Hepatocyte (in vitro differentiated cells): Measurements from ENCODE around the gene URI1. TPM values are rescaled to one million over a fixed set of nuclear protein-coding genes. Genes with fewer than 3 reads are reported as not detected.

Source experiments
- DNase-seq: peaks from one replicate; pipeline ENCODE4 v3.0.0-alpha.2; 2016; ENCODE audit warnings: low spot score
- H2AFZ ChIP-seq: fragments of 200-600 bp; sonication (generic); 2 replicates; pipeline ENCODE4 v1.6.0; 2016; ENCODE audit warnings: antibody characterized with exemption, mild to moderate bottlenecking
- H3K27ac ChIP-seq: fragments of 200-600 bp; sonication (generic); 2 replicates; pipeline ENCODE4 v1.5.1; 2016; ENCODE audit warnings: mild to moderate bottlenecking
- H3K27me3 ChIP-seq: fragments of 200-600 bp; sonication (generic); 2 replicates; pipeline ENCODE4 v1.6.1; 2016
- H3K36me3 ChIP-seq: fragments of 200-600 bp; sonication (generic); replicated peaks from 2 replicates; pipeline ENCODE4 v1.5.1; 2016; ENCODE audit warnings: low read depth; ENCODE audit not compliant: insufficient read depth
- H3K4me1 ChIP-seq: fragments of 200-600 bp; sonication (generic); 2 replicates; pipeline ENCODE4 v1.5.1; 2016; ENCODE audit warnings: mild to moderate bottlenecking, moderate library complexity; ENCODE audit not compliant: insufficient read depth
- H3K4me2 ChIP-seq: fragments of 200-600 bp; sonication (generic); 2 replicates; pipeline ENCODE4 v1.6.0; 2016
- H3K4me3 ChIP-seq: fragments of 200-600 bp; sonication (generic); 2 replicates; pipeline ENCODE4 v1.5.1; 2016; ENCODE audit warnings: mild to moderate bottlenecking
- H3K79me2 ChIP-seq: fragments of 200-600 bp; sonication (generic); 2 replicates; pipeline ENCODE4 v1.6.0; 2017; ENCODE audit warnings: mild to moderate bottlenecking
- H3K9me2 ChIP-seq: fragments of 200-600 bp; sonication (generic); replicated peaks from 2 replicates; pipeline ENCODE4 v1.6.0; 2017; ENCODE audit warnings: mild to moderate bottlenecking; ENCODE audit not compliant: insufficient read depth
- H3K9me3 ChIP-seq: fragments of 200-600 bp; sonication (generic); 2 replicates; pipeline ENCODE4 v1.5.1; 2016; ENCODE audit warnings: low read depth, mild to moderate bottlenecking
- H4K20me1 ChIP-seq: fragments of 200-600 bp; sonication (generic); 2 replicates; pipeline ENCODE4 v1.6.0; 2016; ENCODE audit warnings: mild to moderate bottlenecking; ENCODE audit not compliant: insufficient read depth, poor library complexity, severe bottlenecking
- CTCF ChIP-seq: fragments of 200-600 bp; sonication (generic); IDR thresholded peaks from 2 replicates; pipeline ENCODE4 v1.5.1; 2016; ENCODE audit warnings: antibody characterized with exemption, mild to moderate bottlenecking; ENCODE audit not compliant: poor library complexity
- EZH2 ChIP-seq: fragments of 200-600 bp; sonication (generic); IDR thresholded peaks from 2 replicates; pipeline ENCODE4 v1.6.1; 2016; ENCODE audit warnings: antibody characterized with exemption, mild to moderate bottlenecking, borderline replicate concordance
- EZH2phosphoT487 ChIP-seq: fragments of 200-600 bp; sonication (generic); IDR thresholded peaks from one replicate; pipeline ENCODE4 v1.6.1; 2018; ENCODE audit warnings: antibody characterized with exemption, mild to moderate bottlenecking, low read depth, moderate library complexity; ENCODE audit not compliant: unreplicated experiment, severe bottlenecking
- WGBS: methylation state at CpG from one replicate; pipeline ENCODE4 v1.1.6; 2016; ENCODE audit warnings: low lambda C conversion rate; ENCODE audit errors: missing lambda C conversion rate; 5-methylcytosine and 5-hydroxymethylcytosine counted together
- polyA plus RNA-seq: library from polyadenylated mRNA; unstranded; fragments of >200 nt; fragmentation: Nextera tagmentation; extraction: Ambion mirVana; gene quantifications from 2 replicates; pipeline ENCODE4 v1.2.1, GENCODE V29; 2016
- small RNA-seq: library from RNA; depleted of rRNA; stranded (forward); fragments of <200 nt; gene quantifications from one replicate; pipeline ENCODE3, GENCODE V24; 2014
- total RNA-seq: library from RNA; depleted of rRNA; stranded (reverse); fragments of >200 nt; gene quantifications from 2 replicates; pipeline ENCODE4 v1.2.3, GENCODE V29; 2014

URI1 gene
- total and polyA plus RNA-seq, 2 experiments from 2014 or later, result 50.0 to 66.7 TPM

- no peak overlapping the region for H3K4me2 ChIP-seq
- no peak overlapping the region for H3K27ac ChIP-seq
- H3K9me3 ChIP-seq, result no peaks in the 10 kb centered on the region
- DNase-seq, result no peak
- H3K9me2 ChIP-seq, result no peaks in the 10 kb centered on the region
- WGBS, result 94% methylated on average over 5 of the region's 5 CpGs
- H3K4me1 ChIP-seq, result peaks cover 5% of the 10 kb centered on the region
- H3K4me3 ChIP-seq, result no peak overlapping the region
- no peak for TF ChIP-seq EZH2
- TF ChIP-seq CTCF, result no peak
- no peak for TF ChIP-seq EZH2phosphoT487
- no peaks in the 10 kb centered on the region for H4K20me1 ChIP-seq
- H3K36me3 ChIP-seq, result no peaks in the 10 kb centered on the region
- no peaks in the 10 kb centered on the region for H3K27me3 ChIP-seq
- H3K79me2 ChIP-seq, result no peaks in the 10 kb centered on the region
- no peak overlapping the region for H2AFZ ChIP-seq
Measured at GRCh38 chr19:30065680-30066606, 123.9 kb downstream of the URI1 start.

Small RNA genes lying within 50 kb of the gene (small RNA-seq; reads per million reads assigned to genes)
- gene AC008798.1 (not detected), gene TAF9P3 (not detected)

Other genes starting within 250 kb of the URI1 start
- gene C19orf12, start 227.0 kb upstream of the URI1 start, total RNA-seq, result 52.1 and 57.2 TPM in 2 replicates
- gene C19orf12, start 227.0 kb upstream of the URI1 start, polyA plus RNA-seq, result 39.5 and 41.5 TPM in 2 replicates
- gene CCNE1, start 130.2 kb upstream of the URI1 start, total RNA-seq, result 17.6 and 19.9 TPM in 2 replicates
- gene CCNE1, start 130.2 kb upstream of the URI1 start, polyA plus RNA-seq, result 24.6 and 25.1 TPM in 2 replicates